GM12878 (cell line): ENCODE measurements around the gene HMCN1. TPM values are rescaled to one million over a fixed set of nuclear protein-coding genes. Genes with fewer than 3 reads are reported as not detected.

ENCODE experiments used
- ATAC-seq: fragments of 200-7000 bp; cut with Tn5 transposase; 3 replicates; pipeline ENCODE4 v1.9.1; 2020; ENCODE audit warnings: mild to moderate bottlenecking, moderate library complexity
- BruUV-seq: library from RNA; stranded (reverse); fragments of 400-500 nt; replicated peaks from 2 replicates; lab custom pipeline; 2021; lab: Mats Ljungman, UMichigan
- CTCF ChIA-PET: fragments of 300-600 bp; sonication (Branson Sonifier 250); formaldehyde crosslinking; extraction: SDS; loops from one replicate; lab custom pipeline; 2021; ENCODE audit warnings: inconsistent platforms; lab: Yijun Ruan, JAX
- POLR2A ChIA-PET: fragments of 350-600 bp; formaldehyde crosslinking; extraction: SDS; loops from one replicate; lab custom pipeline; 2021; ENCODE audit warnings: inconsistent platforms; lab: Charles Lee
- RAD21 ChIA-PET: fragments of 300-600 bp; sonication (Branson Sonifier 250); formaldehyde crosslinking; loops from one replicate; lab custom pipeline; 2023; ENCODE audit warnings: antibody characterized with exemption; ENCODE audit not compliant: unreplicated experiment; lab: Charles Lee
- SMC1A ChIA-PET: fragments of 300-600 bp; sonication (Branson Sonifier 250); formaldehyde crosslinking; loops from one replicate; lab custom pipeline; 2023; ENCODE audit not compliant: unreplicated experiment, uncharacterized antibody; lab: Charles Lee
- DNase-seq: peaks from one replicate; pipeline ENCODE4 v3.0.0-alpha.2; 2011; ENCODE audit warnings: low read depth, low spot score
- FAIRE-seq: peaks from 3 replicates; lab custom pipeline; 2011; peaks lifted over from hg19 to GRCh38; lab: Jason Lieb, UNC
- H2AFZ ChIP-seq: 2 replicates; pipeline ENCODE4 v1.6.0; 2011; ENCODE audit warnings: low read depth, low read length, control low read depth; ENCODE audit not compliant: control insufficient read depth
- H3K27ac ChIP-seq: 2 replicates; pipeline ENCODE4 v1.5.1; 2011; ENCODE audit warnings: control low read depth; ENCODE audit not compliant: control insufficient read depth, insufficient read depth
- H3K27me3 ChIP-seq, 2 experiments: replicated peaks in 1 of 2; 2 replicates each; pipeline versions ENCODE4 v1.6.0 to v1.6.1; 2011; ENCODE audit warnings: low read length in 1 of 2; ENCODE audit not compliant: control insufficient read depth in 2 of 2, insufficient read depth in 2 of 2
- H3K36me3 ChIP-seq, 2 experiments: 2 replicates each; pipeline ENCODE4 v1.5.1; 2011; ENCODE audit warnings: low read length in 1 of 2; ENCODE audit not compliant: control insufficient read depth in 2 of 2, insufficient read depth in 2 of 2
- H3K4me1 ChIP-seq: 2 replicates; pipeline ENCODE4 v1.6.1; 2011; ENCODE audit warnings: mild to moderate bottlenecking, low read length, moderate library complexity, mixed read lengths; ENCODE audit not compliant: control insufficient read depth, insufficient read depth
- H3K4me2 ChIP-seq: 2 replicates; pipeline ENCODE4 v1.6.0; 2011; ENCODE audit warnings: control low read depth; ENCODE audit not compliant: control insufficient read depth, insufficient read depth
- H3K4me3 ChIP-seq: fragments of 200-600 bp; sonication (generic); 2 replicates; pipeline ENCODE4 v1.5.1; 2016
- H3K79me2 ChIP-seq: 2 replicates; pipeline ENCODE4 v1.6.0; 2011; ENCODE audit warnings: low read length; ENCODE audit not compliant: control insufficient read depth, insufficient read depth
- H3K9ac ChIP-seq: 2 replicates; pipeline ENCODE4 v1.8.0; 2011; ENCODE audit warnings: low read length, control low read depth, mixed read lengths; ENCODE audit not compliant: control insufficient read depth, insufficient read depth
- H3K9me3 ChIP-seq: replicated peaks from 3 replicates; pipeline ENCODE4 v1.5.1; 2011; ENCODE audit warnings: mild to moderate bottlenecking, low read length; ENCODE audit not compliant: control insufficient read depth, insufficient read depth
- H4K20me1 ChIP-seq: 2 replicates; pipeline ENCODE4 v1.6.0; 2011; ENCODE audit not compliant: control insufficient read depth, insufficient read depth
- ATF2 ChIP-seq: IDR thresholded peaks from 2 replicates; pipeline ENCODE4 v1.6.1; 2012; ENCODE audit warnings: low read length, inconsistent platforms
- CBX5 ChIP-seq: sonication (generic); IDR thresholded peaks from 2 replicates; pipeline ENCODE4 v1.6.1; 2016; ENCODE audit warnings: low read depth, moderate library complexity, mild to moderate bottlenecking, inconsistent platforms
- KAT2A ChIP-seq: conservative IDR thresholded peaks from 2 replicates; pipeline ENCODE4 v1.6.1; 2011; ENCODE audit warnings: low read depth, low read length; ENCODE audit not compliant: control insufficient read depth
- KLF5 ChIP-seq: fragments of 450-650 bp; IDR thresholded peaks from 2 replicates; pipeline ENCODE4 v1.6.1; 2014; ENCODE audit warnings: mild to moderate bottlenecking; ENCODE audit not compliant: partially characterized antibody
- RAD51 ChIP-seq: fragments of 450-650 bp; IDR thresholded peaks from 2 replicates; pipeline ENCODE4 v1.6.1; 2016; ENCODE audit warnings: moderate library complexity, mild to moderate bottlenecking, inconsistent platforms
- RELA ChIP-seq: fragments of 450-650 bp; IDR thresholded peaks from 2 replicates; pipeline ENCODE4 v1.8.0; 2014; ENCODE audit warnings: borderline replicate concordance; ENCODE audit not compliant: partially characterized antibody
- REST ChIP-seq: IDR thresholded peaks from 2 replicates; pipeline ENCODE4 v1.6.1; 2012; ENCODE audit warnings: mild to moderate bottlenecking, low read depth, low read length
- SIN3A ChIP-seq: IDR thresholded peaks from 2 replicates; pipeline ENCODE4 v1.6.1; 2012; ENCODE audit warnings: low read depth, low read length, improper control_type of control experiment
- TCF3 ChIP-seq: IDR thresholded peaks from 2 replicates; pipeline ENCODE4 v1.6.1; 2012; ENCODE audit warnings: low read depth, mild to moderate bottlenecking, low read length, borderline replicate concordance; ENCODE audit not compliant: insufficient read depth
- YY1 ChIP-seq: IDR thresholded peaks from 2 replicates; pipeline ENCODE4 v1.6.1; 2011; ENCODE audit warnings: low read depth, mild to moderate bottlenecking, low read length
- ZBED1 ChIP-seq: IDR thresholded peaks from 2 replicates; pipeline ENCODE4 v1.6.1; 2016; ENCODE audit warnings: borderline replicate concordance
- WGBS: methylation state at CpG from one replicate; pipeline ENCODE4 v1.1.6; 2016; ENCODE audit warnings: low lambda C conversion rate; ENCODE audit not compliant: insufficient replicate concordance, insufficient coverage; ENCODE audit errors: missing lambda C conversion rate; 5-methylcytosine and 5-hydroxymethylcytosine counted together
- in situ Hi-C: fragments of 300-500 bp; cut with MboI; formaldehyde crosslinking; loops from 9 replicates; pipeline ENCODE4 v1.14.3; 2018; ENCODE audit warnings: mixed read lengths
- intact Hi-C: fragments of 100-400 bp; cut with micrococcal nuclease; formaldehyde crosslinking; loops from one replicate; pipeline ENCODE4 v1.14.2; 2022; ENCODE audit not compliant: unreplicated experiment
- polyA plus RNA-seq, 11 experiments: library from polyadenylated mRNA; depleted of rRNA in 4 of 11; unstranded in 6 of 11; stranded (reverse) in 5 of 11; fragments of >200 nt; fragmentation: Nextera tagmentation in 4 of 11; fragmentation: Illumina TruSeq in 1 of 11; extraction: Ambion mirVana in 4 of 11; extraction: Trizol in 1 of 11; gene quantifications; 1 replicate in 1 of 11; 2 replicates in 10 of 11; pipeline versions ENCODE4 v1.2.1 to v1.2.3, GENCODE V29; 2011 to 2016; ENCODE audit warnings: inconsistent platforms in 2 of 11, missing spikeins in 2 of 11, low read depth in 1 of 11
- total RNA-seq, 4 experiments: library from RNA; depleted of rRNA in 3 of 4; stranded (reverse); fragments of >200 nt in 3 of 4; fragmentation: Illumina TruSeq in 1 of 4; extraction: Trizol in 1 of 4; gene quantifications; 2 replicates each; pipeline versions ENCODE4 v1.2.1 to v1.2.3, GENCODE V29; 2013 to 2021

Gene HMCN1
- total and polyA plus RNA-seq, 10 of the 15 experiments (the other 5 are each of a cell fraction or from before 2014, with no cell fraction given) = under 0.01 to 0.07 TPM; not detected in 8

GRCh38 chr1:186195377-186195931 lies 461.3 kb downstream of the HMCN1 start (continued):
- TF ChIP-seq YY1 = no peak

GRCh38 chr1:186202271-186202764 lies 468.1 kb downstream of the HMCN1 start:
- WGBS = 64% methylated on average over 5 of the region's 5 CpGs
- H3K27ac ChIP-seq = no peak overlapping the region
- H4K20me1 ChIP-seq = no peaks in the 10 kb centered on the region
- SMC1A ChIA-PET = no interaction called here
- FAIRE-seq = no peak
- intact Hi-C loops = no loop called here
- H3K9ac ChIP-seq = no peak overlapping the region
- H3K27me3 ChIP-seq = no peaks in the 10 kb centered on the region
- no peaks in the 10 kb centered on the region for H3K79me2 ChIP-seq
- no peaks in the 10 kb centered on the region for H3K36me3 ChIP-seq
- no peaks in the 10 kb centered on the region for H3K9me3 ChIP-seq
- H3K4me1 ChIP-seq = no peaks in the 10 kb centered on the region
- TF ChIP-seq KLF5 (no peak), SIN3A (no peak), KAT2A (no peak), RAD51 (no peak)
- POLR2A ChIA-PET = no interaction called here
- in situ Hi-C loops = no loop called here
- DNase-seq = no peak
- no peak overlapping the region for H3K4me3 ChIP-seq
- no peak overlapping the region for H3K4me2 ChIP-seq
- ATAC-seq = no peak
- RAD21 ChIA-PET = no interaction called here
- no peak overlapping the region for H2AFZ ChIP-seq
- CTCF ChIA-PET = no interaction called here
- no TSS peak for BruUV-seq

- Histone ChIP-seq H3K4me2 (no peak overlapping the region), H3K27me3 (no peaks in the 10 kb centered on the region), H3K27ac (no peak overlapping the region), H3K4me3 (no peak overlapping the region), H4K20me1 (no peaks in the 10 kb centered on the region), H3K4me1 (no peaks in the 10 kb centered on the region), H3K36me3 (no peaks in the 10 kb centered on the region), H3K79me2 (no peaks in the 10 kb centered on the region), H3K9me3 (no peaks in the 10 kb centered on the region), H2AFZ (no peak overlapping the region), H3K9ac (no peak overlapping the region)
- ATAC-seq (no peak), DNase-seq (no peak), FAIRE-seq (no peak)
- SMC1A ChIA-PET = interaction anchor here (1.1 kb wide), 1 partner anchor 43 kb away, joined by 3 read pairs; no protein-coding TSS in a partner anchor
- in situ Hi-C loops (no loop called here), intact Hi-C loops (no loop called here)
- POLR2A ChIA-PET = no interaction called here
- BruUV-seq = no TSS peak
- CTCF ChIA-PET = interaction anchor here (1.3 kb wide), 1 partner anchor 47 kb away, joined by 6 read pairs; no protein-coding TSS in a partner anchor
- WGBS = 0% methylated on average over 2 of the region's 2 CpGs
- RAD21 ChIA-PET = no interaction called here
- TF ChIP-seq CBX5 = no peak
- TF ChIP-seq REST = no peak
- TF ChIP-seq ZBED1 = no peak
- no peak for TF ChIP-seq TCF3
- TF ChIP-seq RELA = no peak
- TF ChIP-seq ATF2 = no peak
Measured at GRCh38 chr1:186202776-186203175, 468.6 kb downstream of the HMCN1 start.
